Measurements from ENCODE around the gene KRT77.
"Not testable (repeated sequence)": the region's sequence is repeated elsewhere in the genome, so short reads cannot be mapped to it uniquely, and the experiment has no call there.

KRT77 gene

DNA sequence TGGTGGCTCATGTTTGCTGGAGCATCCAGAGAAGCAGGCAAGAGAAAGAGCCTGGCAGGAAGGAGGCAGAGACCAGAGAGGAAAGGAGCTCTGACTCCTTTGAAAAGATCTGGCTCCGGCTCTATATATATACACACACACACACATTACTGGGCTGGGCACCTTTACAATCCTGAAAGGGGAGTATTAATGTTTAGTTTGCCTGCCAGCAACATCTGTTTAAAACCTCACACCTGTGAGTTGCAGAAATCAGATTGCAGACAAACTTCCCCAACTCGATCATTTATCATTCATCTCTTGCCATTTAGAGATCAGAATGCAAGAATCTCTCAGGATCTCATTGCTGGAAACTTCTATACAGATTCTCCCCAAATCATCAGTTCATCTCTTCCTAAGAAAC, at the start of gene KRT77:
KRT77 (minus strand) TSS at position 101 of the 400 bp plus-strand sequence; CDS start at position 11, 90 bp downstream.
- no peak for DNase-seq (ENCODE audit: low spot score)

DNA sequence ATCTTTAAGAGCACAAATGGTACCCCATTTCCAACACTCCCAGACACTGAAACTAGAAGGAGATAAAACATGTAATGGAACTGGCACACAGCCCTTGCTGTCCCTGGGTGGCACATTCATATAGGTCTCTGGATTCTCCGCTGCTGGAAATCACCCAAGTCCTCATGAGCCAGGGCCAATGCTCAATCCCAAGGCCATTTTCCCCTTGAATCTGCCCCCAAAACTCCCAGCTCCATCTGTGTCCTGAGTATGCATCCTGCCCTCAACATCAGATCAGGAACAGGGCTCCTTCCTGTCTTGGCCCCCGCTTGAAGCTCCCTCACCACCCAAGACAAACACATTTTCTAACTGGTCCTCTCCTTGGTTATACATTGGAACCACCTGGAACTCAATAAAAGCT, 49.2 kb upstream of the KRT77 start:
- no peak for DNase-seq (ENCODE audit: low spot score)

DNA sequence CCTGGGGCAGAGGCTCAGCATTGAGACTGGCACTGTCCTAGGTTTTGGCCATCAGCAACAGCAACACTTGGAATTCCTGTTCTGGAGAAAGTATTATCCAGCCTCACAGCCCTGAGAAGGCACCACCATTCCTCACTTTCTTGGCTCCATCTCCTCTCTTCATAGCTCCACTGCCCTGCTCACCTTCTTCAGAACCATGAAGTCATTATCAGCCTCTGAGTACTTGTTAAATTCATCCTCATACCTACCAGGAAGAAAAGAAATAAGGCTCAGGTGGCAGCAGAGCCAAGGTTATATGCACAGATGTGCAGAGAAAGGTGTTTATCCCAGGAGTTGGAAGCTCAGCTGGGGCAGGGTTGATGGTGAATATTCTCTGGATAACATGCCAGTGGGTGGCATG, 48.5 kb upstream of the KRT77 start:
- no peak for DNase-seq (ENCODE audit: low spot score)

DNA sequence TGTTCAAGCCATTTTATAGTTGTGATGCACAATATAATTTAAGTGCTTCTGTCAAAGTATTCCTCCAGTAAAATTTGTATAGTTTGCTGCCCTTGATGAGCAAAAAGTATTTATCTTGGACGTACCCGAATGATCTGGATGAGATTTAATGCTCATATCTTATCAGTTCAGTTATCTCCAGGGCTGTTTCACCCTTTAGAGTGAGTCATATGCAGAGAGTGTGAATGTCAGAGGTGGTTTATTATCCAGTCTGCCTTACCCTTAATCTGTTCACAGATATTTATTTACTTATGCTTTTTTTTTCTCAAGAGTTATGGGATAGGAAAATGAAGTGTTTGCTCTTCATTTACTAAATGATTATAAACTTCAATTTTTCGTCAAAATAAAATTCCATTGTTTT, 47.2 kb upstream of the KRT77 start:
- DNase-seq (ENCODE audit: low spot score) = not testable (repeated sequence)

DNA sequence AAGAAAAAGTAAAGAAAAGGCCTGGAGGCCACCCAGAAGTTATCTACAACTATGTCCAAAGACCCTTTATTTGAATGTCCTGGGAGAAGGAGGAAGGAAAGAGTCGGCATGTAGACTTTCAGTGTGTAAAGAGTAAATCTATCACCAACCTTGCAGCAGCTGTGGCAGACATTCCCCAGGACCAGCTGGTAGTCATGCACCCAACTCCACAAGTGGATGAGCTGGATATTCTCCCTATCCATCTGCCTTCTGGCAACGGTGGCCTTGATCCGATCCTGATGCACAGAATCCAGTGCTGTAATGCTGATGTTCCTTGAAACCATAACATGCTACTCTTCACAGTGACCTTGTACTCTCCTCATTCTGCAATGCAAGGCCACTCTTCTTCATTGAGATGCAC, 46.5 kb upstream of the KRT77 start:
- DNase-seq (ENCODE audit: low spot score) = no peak

DNA sequence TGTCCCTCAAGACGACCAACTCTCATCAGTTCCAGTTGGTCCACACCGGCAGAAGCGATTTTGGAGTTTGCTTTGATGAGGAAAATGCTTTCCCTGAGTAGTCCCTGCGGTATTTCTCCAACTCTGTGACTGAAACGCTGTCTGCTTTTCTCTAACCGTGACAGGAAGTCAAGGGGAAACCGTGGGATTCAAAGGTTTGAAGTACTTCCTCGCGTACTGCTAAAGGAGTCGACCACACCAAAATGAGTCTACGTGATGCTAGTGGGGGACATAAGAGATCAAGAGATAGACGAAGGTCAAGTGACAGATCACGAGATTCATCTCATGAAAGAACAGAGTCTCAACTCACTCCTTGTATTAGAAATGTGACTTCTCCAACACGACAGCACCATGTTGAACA, 45.3 kb upstream of the KRT77 start:
- DNase-seq (ENCODE audit: low spot score) = no peak

DNA sequence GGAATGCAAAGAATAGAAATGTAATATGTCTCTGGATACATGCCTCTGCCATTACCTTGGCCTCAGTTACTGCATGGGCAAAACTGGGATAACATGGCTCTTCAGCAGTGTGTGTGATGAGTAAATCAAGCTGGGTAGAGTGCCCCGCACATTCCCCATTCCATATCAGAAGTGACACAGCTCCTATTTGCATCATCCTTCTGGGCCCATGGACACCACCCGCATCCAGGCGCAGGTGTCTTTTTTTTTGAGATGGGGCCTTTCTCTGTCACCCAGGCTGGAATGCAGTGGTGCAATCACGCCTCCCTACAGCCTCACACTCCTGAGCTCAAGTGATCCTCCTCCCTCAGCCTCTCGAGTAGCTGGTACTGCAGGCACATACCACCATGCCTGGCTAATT, 42.2 kb upstream of the KRT77 start:
- DNase-seq (ENCODE audit: low spot score) = no peak

DNA sequence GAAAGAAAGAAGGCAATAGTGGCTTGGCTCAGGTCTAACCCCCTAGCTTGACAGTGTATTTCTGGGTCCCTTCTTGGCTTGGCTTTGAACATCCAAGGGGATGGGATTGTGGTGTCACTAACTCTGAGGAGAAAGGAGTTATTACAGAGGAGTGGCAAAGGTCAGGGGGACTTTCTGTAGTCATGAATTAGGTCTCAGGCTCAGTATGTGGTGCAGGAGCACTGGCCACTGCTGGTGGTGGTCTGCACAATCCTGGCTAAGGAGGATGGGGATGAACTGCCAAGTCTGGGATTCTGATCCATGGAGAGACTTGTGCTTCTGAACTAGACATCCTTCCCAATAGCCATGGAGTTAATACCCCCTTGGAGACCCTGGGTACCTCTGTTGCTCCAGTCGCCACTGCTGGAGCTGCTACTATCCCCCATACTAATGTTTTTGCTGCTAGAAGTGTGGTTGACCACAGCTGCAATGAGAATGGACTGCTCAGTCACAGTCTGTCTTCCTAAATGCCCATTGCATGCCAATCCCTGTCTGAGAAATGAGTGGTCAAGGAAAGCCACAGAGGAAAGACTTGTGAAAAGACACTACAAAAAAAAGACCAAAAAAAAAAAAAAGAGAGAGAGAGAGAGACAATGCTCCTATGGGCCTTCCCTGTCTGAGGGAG, 41.3 kb upstream of the KRT77 start:
- DNase-seq (ENCODE audit: low spot score) = no peak

DNA sequence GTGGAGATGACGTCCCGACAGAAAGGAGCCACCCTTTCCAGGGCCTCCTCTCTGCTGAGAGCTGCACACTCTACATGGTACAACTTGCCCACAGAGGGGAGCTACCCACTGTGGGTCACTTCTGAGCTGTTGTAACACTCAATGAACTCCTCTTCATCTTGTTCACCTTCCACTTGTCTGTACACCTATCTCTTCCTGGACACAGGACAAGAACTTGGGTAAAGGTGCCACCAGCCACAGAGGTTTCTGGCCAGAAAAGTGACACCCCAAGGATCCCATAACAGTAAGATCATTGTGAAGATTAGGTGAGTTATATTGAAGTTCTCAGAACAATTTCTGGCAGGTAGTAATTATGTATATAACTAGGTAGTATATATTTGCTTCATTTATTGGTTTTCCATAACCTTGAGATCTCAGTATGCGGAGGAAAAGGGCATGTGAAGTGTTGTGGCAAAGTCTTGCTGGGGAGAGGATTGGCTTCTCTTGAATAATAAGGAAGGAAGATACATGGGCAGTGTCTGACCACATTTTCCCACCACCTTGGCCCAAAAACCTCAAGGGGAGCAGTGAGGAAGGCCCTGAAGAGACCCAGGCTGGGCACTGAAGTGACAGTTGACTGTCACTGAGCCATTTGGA, 39.6 kb upstream of the KRT77 start:
- DNase-seq (ENCODE audit: low spot score) = no peak

DNA sequence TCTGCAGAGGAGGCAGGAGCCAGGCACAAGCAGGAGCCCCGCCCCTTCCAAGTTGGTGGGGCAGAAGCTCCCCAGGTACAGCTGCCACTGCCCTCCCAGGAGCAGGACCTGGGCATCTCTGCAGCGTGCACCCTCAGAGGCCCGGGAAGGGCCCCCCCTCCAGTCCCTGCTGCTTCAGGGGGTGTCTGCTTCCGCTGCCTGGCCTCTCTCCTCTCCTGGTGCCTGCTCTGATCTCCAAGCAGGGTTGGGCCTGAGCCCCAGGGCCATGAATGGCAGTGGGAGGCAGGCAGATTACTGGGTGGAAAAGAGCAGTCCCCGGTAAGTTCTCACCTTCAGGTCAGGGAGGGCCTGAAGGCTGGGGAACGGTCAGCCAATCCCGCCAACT, 38.9 kb upstream of the KRT77 start:
- DNase-seq (ENCODE audit: low spot score) = no peak

DNA sequence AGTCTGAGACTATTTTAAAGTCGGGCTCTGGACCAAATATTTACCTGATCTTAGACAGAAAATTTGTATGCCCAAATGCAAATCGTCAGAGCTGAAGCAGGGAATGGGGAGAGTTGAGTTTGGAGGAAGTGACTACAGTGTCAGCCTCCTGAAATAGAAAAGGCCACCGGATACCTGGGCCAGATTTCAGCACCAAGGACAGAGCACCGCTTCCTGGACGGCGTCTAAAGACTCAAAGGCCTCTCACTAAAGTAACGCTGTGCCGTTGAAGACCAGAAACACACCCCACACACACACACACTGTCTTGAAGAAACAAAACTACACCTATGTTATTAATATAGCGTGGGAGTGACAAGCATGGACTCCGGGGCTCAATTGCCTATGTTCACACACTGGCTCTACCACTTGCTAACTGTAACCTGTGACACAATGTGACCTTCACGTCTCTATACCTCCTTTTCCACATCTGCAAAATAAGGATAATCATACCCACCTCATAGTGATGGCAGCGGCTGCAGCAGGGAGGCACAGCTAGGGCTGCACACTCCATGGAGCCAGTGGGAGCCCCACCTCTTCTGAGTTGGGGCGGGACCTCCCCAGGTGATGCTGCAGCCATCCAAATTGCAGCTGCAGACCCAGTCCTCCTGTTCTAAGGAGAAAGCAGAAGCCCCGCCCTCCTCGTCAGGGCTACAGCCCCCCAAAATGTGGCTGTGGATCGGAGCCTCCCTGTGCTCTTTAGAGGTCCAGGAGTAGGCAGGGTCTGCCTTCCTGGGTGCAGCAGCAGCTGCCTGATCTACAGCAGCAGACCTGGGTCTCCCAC, 38.3 kb upstream of the KRT77 start:
- DNase-seq (ENCODE audit: low spot score) = peak; percentile 6

DNA sequence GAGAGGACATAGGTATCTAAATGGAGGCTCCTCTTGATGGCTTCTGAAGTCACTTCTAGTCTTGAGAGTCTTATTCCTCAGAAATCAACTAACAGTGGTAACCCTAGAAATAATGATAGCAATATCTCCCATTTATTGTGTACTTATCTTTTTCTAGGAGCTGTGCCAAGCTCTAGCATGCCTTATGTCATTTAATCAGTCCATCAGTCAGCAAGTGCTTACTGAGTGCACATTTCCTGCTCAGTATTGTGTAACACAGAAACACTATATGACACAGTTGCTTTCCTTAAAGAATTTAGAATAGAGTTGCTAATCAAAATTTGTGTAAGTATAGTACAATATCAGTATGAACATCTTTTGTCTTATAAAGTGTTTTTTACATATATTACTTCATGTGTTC, 37.3 kb upstream of the KRT77 start:
- DNase-seq (ENCODE audit: low spot score) = no peak

DNA sequence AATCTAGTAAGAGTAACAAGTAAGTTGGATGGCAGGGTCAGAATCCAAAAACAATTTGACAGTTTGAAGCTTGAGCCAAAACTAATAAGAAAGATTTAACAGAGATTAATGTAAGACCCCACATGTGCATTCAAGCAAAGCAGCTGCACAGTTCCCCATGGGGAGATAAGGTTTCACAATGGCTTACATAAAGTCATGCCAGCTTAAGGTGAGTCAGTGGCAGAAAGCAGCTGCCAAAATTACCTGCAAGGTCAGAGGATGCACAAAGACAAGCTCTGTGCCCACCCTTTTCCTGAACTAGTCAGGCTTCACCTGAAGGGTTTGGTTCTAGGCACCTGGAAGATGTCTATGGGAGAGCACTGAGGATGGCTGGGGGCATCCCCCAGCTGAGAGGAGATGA, 36.6 kb upstream of the KRT77 start:
- no peak for DNase-seq (ENCODE audit: low spot score)

DNA sequence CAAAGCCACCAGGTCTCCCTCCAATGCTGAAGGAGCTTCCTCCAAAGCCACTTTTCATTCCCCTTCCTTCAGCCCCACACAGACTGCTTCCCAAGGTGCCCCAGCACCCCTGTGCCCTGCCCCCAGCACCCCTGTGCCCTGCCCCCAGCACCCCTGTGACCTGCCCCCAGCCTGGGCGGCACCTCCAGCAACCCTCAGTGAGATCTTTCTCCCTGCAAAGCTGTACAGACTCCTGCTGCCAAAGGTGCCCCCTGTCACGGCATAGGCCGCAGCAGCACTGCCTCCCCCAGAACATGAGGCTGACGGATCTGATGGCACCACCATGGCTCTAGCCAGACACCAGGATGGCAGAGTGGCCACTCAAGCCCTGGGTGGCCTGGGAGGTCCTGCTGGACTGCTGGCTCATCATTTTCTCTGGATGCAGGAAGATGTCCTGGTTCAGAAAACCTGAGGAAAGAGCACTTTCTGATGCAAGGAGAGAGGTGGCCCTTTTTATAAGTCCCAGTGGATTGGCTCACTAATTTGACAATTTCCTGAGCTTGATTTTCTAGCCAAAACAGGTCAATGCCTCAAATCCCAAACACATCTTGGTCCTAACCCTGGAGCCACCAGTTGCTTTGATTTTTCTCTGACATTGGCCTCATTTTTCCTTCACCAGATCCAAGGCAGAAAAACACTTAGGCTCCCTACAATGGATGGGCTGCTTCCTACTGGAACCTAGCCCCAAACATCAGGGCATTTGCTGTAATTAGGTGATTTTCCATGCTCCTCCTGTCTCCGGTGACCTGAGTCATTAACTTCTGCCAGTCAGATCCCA, 32.7 kb upstream of the KRT77 start:
- DNase-seq (ENCODE audit: low spot score) = no peak

DNA sequence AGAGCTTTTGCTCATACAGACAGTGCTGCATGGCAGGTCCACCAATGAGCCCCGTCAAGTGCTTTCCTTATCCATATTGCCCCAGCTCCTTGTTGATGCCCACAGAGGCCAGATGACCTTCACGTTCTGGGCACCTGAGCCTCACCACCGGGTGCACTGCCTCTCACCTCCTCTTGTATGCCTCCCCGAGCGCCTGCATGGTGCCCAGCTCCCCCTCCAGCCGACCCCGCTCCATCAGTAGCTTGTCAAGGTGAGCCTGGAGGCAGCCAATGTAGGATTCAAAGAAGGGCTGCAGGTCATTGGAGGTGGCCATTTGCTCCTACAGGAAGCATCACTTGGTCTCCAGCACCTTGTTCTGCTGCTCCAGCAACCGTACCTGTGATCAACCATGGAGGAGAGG, 31.8 kb upstream of the KRT77 start:
- no peak for DNase-seq (ENCODE audit: low spot score)

DNA sequence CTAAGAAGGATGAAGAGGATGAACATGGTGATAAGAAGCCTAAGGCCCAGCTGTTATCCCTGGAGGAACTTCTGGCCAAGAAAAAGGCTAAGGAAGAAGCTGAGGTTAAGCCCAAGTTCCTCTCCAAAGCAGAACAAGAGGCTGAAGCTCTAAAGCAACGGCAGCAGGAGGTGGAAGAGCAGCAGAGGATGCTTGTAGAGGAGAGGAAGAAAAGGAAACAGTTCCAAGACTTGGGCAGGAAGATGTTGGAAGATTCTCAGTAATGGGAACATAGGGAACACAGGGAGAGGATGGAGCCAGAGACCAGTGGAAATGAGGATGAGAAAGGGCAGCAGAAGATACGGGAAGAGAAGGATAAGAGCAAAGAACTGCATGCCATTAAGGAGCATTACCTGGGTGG, 27.5 kb upstream of the KRT77 start:
- DNase-seq (ENCODE audit: low spot score) = no peak

DNA sequence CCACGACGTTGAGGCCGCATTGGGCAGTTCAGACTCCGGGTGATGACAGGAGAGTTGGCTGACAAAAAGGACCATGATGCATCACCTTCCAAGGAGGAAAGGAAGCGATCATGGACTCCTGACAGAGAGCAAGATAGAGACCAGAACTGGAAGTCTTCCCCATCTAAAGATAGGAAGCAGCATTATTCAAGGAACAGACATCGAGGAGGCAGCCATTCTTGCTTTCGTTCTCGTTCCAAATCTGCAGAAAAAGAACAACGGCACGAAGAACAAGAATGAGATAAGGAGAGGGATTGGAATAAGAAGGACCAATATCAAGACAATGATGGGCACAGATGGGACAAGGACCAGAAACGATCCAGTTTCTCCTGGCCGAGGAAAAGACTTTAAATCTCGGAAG, 27.1 kb upstream of the KRT77 start:
- DNase-seq (ENCODE audit: low spot score) = no peak

DNA sequence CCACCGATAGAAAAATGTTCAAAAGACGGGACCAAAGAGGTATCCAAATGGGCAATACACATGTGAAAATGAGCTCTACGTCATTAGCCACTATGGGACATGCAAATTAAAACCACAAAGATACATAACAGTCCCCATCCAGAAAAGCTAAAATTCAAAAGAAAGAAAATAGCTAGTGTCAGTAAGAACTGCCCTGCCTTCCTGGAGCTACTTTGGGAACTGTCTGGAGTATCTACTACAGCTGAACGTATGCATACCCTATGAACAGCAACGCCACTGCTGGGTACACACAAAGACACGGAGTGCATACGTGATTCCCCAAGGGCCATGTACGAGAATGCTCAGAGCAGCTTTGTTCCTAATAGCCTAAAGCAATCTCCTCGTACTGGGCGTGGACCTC, 25.8 kb upstream of the KRT77 start:
- no peak for DNase-seq (ENCODE audit: low spot score)

DNA sequence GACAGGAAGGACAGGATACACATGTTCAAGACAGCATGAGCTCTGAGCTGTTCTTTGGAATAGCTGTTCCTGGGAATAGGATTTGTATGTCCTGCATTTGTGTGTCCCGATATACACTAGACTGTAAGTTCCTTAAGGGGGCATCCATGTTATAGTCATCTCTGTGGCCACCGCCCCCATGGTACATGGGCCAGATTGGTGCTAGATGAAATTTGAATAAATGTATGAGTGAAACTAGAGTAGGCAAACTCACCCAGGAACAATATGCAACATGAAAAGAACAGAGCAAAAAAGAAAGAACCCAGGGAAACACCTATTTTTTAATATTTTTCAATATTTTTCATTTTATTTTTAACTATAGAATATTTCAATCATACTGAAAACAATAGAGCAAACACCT, 25.1 kb upstream of the KRT77 start:
- no peak for DNase-seq (ENCODE audit: low spot score)

DNA sequence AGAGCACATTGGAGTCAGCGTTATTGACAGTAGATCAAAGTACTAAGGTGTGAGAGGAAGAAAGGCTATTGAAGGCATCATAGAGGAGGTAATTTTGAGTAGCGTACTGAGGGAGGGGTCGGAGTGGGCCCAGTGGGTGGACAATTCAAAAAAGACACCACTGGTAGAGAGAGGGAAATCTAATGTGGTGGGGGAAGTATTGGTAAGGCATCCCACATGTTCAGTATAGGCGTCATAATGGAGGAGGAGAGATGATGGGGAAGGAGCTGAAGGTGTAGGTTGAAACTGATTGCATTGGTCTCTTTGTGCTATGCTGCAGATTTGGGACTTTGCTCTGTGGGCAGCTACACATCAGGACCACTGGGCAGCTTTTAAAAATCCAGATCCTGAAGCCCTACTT, 23.7 kb upstream of the KRT77 start:
- DNase-seq (ENCODE audit: low spot score) = no peak

DNA sequence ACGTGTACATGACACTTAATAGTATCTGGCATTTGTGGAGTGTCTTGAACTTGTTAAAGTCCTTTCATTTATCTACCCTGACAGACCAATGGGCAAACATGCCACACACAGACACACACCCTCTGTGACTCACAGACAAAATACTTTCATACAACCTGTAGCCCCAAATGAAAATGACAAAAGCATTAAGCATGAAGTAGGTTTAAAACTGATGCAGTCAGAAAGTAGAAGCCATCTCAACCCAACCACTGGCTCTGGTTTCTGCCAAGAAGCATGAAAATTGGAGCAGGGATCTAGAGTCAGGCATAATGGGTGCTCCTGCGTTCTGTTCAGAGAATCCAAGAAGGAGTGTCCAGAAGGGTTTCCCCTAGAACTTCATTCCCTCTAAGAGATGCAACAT, 23.1 kb upstream of the KRT77 start:
- DNase-seq (ENCODE audit: low spot score) = no peak

DNA sequence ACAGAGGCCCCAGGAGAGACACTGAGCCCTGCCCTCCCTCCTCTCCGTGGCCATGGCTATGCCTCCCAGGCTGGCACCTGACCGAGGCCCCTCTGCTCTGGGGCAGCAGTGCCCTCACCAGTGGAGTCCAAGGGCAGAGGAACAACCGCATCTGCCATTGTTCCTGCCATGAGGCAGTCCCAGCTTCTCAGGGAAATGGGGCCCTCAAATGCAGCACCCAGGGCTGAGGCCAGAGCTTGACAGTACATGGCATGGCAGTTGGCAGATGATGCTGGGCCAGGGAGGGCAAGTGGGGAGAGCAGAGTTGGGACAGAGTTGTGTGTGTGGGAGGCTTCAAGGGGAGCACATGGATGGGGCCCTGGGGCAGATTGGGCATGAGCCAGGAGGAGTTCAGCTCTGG, 21.1 kb upstream of the KRT77 start:
- no peak for DNase-seq (ENCODE audit: low spot score)

DNA sequence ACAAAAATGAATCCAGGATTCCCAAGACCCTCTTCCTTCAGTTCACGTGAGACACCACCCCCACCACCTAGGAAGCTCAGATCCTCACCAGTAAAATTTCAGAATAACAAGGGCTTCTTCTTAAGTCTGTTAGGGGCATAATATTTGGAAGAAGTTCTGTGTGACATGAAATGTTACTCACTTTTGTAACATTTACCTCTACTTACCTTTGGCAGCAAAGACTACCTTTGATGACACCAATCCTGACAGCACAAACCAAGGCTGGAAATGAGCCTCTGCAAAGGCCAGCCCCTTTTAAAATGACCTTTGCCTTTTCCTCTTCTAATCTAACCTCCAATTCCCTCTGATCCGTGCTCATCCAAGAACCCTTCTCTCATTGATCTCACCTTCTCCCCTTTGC, 19.4 kb upstream of the KRT77 start:
- DNase-seq (ENCODE audit: low spot score) = no peak

Measured in cerebellar cortex (tissue), 1 donor.